ENCODE data around the gene TEAD3. TPM values are rescaled to one million over a fixed set of nuclear protein-coding genes. Genes with fewer than 3 reads are reported as not detected.

TEAD3 gene
- total and polyA plus RNA-seq, 2 experiments from 2014 or later = 15.0 to 26.5 TPM

DNA sequence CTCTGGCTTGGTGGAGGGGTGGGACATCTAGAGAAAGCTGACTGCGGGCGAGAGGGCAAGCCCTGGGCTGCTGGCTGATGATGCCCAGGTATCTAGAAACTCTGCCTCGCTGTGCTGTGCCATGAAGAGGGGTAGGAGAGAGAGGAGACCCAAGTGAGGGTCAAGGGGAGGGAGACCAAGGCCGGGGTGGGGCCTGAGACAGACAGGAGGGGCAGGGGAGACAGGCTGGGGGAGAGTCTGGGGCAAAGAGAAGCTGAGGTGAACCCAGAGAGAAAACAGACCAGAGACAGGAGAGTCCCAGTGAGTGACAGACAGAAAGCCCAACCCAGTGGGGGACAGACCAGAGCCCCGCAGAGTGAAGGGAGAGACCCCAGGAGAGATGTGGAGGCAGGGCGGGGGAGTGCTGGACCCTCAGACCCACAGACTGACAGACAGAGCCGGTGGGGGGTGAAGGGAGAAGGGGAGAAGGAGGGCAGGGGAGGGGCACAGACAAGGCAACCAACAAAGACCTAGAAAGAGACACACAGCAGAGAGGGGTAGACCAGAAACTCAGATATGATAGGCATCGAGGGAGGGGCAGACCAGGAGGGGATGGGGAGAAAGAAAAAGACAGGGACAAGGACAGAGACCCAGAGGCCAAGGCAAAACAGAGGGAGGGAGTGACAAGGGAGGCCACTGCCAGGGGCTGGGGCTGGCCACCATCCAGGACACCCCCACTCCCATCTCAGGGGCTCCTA, 5.9 kb downstream of the TEAD3 start (continued):
- TF ChIP-seq, protein P1, sequence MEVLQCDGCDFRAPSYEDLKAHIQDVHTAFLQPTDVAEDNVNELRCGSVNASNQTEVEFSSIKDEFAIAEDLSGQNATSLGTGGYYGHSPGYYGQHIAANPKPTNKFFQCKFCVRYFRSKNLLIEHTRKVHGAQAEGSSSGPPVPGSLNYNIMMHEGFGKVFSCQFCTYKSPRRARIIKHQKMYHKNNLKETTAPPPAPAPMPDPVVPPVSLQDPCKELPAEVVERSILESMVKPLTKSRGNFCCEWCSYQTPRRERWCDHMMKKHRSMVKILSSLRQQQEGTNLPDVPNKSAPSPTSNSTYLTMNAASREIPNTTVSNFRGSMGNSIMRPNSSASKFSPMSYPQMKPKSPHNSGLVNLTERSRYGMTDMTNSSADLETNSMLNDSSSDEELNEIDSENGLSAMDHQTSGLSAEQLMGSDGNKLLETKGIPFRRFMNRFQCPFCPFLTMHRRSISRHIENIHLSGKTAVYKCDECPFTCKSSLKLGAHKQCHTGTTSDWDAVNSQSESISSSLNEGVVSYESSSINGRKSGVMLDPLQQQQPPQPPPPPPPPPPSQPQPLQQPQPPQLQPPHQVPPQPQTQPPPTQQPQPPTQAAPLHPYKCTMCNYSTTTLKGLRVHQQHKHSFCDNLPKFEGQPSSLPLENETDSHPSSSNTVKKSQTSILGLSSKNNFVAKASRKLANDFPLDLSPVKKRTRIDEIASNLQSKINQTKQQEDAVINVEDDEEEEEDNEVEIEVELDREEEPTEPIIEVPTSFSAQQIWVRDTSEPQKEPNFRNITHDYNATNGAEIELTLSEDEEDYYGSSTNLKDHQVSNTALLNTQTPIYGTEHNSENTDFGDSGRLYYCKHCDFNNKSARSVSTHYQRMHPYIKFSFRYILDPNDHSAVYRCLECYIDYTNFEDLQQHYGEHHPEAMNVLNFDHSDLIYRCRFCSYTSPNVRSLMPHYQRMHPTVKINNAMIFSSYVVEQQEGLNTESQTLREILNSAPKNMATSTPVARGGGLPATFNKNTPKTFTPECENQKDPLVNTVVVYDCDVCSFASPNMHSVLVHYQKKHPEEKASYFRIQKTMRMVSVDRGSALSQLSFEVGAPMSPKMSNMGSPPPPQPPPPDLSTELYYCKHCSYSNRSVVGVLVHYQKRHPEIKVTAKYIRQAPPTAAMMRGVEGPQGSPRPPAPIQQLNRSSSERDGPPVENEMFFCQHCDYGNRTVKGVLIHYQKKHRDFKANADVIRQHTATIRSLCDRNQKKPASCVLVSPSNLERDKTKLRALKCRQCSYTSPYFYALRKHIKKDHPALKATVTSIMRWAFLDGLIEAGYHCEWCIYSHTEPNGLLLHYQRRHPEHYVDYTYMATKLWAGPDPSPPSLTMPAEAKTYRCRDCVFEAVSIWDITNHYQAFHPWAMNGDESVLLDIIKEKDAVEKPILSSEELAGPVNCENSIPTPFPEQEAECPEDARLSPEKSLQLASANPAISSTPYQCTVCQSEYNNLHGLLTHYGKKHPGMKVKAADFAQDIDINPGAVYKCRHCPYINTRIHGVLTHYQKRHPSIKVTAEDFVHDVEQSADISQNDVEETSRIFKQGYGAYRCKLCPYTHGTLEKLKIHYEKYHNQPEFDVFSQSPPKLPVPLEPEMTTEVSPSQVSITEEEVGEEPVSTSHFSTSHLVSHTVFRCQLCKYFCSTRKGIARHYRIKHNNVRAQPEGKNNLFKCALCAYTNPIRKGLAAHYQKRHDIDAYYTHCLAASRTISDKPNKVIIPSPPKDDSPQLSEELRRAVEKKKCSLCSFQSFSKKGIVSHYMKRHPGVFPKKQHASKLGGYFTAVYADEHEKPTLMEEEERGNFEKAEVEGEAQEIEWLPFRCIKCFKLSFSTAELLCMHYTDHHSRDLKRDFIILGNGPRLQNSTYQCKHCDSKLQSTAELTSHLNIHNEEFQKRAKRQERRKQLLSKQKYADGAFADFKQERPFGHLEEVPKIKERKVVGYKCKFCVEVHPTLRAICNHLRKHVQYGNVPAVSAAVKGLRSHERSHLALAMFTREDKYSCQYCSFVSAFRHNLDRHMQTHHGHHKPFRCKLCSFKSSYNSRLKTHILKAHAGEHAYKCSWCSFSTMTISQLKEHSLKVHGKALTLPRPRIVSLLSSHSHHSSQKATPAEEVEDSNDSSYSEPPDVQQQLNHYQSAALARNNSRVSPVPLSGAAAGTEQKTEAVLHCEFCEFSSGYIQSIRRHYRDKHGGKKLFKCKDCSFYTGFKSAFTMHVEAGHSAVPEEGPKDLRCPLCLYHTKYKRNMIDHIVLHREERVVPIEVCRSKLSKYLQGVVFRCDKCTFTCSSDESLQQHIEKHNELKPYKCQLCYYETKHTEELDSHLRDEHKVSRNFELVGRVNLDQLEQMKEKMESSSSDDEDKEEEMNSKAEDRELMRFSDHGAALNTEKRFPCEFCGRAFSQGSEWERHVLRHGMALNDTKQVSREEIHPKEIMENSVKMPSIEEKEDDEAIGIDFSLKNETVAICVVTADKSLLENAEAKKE (CRISPR knock-in tag; IDR thresholded peaks at IDR 0.05) = no peak
- TF ChIP-seq, protein P2, sequence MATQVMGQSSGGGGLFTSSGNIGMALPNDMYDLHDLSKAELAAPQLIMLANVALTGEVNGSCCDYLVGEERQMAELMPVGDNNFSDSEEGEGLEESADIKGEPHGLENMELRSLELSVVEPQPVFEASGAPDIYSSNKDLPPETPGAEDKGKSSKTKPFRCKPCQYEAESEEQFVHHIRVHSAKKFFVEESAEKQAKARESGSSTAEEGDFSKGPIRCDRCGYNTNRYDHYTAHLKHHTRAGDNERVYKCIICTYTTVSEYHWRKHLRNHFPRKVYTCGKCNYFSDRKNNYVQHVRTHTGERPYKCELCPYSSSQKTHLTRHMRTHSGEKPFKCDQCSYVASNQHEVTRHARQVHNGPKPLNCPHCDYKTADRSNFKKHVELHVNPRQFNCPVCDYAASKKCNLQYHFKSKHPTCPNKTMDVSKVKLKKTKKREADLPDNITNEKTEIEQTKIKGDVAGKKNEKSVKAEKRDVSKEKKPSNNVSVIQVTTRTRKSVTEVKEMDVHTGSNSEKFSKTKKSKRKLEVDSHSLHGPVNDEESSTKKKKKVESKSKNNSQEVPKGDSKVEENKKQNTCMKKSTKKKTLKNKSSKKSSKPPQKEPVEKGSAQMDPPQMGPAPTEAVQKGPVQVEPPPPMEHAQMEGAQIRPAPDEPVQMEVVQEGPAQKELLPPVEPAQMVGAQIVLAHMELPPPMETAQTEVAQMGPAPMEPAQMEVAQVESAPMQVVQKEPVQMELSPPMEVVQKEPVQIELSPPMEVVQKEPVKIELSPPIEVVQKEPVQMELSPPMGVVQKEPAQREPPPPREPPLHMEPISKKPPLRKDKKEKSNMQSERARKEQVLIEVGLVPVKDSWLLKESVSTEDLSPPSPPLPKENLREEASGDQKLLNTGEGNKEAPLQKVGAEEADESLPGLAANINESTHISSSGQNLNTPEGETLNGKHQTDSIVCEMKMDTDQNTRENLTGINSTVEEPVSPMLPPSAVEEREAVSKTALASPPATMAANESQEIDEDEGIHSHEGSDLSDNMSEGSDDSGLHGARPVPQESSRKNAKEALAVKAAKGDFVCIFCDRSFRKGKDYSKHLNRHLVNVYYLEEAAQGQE (IDR thresholded peaks at IDR 0.05; ENCODE audit: unreplicated experiment) = no peak
- TF ChIP-seq ZNF114 (CRISPR knock-in tag; IDR thresholded peaks at IDR 0.05) = no peak
- no peak for TF ChIP-seq EZH2phosphoT487 (IDR thresholded peaks at IDR 0.05; ENCODE audit: unreplicated experiment)

Measured in GM23338 (cell line).